ENCODE measurements around the gene STBD1.

Gene STBD1

DNA sequence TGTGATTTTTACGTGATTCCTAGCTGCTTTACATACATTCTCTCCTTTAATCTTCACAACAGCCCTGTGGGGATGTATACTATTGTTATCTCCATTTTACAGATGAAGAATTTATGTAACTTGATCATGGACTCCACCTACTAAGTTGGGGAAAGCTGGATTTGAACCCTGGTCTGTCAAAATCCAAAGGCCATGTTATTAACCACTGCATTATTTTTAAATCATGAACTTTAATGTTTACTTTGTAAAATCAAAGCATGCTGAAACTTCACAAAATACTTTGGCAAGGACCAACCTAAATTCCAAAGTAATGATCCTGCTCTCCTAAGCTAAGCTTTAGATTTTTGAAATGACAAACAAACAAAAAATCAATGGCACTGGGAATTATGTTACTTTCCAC lies 28.9 kb upstream of the STBD1 start:
- TF ChIP-seq, protein P1, sequence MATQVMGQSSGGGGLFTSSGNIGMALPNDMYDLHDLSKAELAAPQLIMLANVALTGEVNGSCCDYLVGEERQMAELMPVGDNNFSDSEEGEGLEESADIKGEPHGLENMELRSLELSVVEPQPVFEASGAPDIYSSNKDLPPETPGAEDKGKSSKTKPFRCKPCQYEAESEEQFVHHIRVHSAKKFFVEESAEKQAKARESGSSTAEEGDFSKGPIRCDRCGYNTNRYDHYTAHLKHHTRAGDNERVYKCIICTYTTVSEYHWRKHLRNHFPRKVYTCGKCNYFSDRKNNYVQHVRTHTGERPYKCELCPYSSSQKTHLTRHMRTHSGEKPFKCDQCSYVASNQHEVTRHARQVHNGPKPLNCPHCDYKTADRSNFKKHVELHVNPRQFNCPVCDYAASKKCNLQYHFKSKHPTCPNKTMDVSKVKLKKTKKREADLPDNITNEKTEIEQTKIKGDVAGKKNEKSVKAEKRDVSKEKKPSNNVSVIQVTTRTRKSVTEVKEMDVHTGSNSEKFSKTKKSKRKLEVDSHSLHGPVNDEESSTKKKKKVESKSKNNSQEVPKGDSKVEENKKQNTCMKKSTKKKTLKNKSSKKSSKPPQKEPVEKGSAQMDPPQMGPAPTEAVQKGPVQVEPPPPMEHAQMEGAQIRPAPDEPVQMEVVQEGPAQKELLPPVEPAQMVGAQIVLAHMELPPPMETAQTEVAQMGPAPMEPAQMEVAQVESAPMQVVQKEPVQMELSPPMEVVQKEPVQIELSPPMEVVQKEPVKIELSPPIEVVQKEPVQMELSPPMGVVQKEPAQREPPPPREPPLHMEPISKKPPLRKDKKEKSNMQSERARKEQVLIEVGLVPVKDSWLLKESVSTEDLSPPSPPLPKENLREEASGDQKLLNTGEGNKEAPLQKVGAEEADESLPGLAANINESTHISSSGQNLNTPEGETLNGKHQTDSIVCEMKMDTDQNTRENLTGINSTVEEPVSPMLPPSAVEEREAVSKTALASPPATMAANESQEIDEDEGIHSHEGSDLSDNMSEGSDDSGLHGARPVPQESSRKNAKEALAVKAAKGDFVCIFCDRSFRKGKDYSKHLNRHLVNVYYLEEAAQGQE (IDR thresholded peaks at IDR 0.05; ENCODE audit: low read depth) = no peak
- TF ChIP-seq ZBTB7A (IDR thresholded peaks at IDR 0.05; ENCODE audit: low read depth) (no peak), TAF1 (IDR thresholded peaks at IDR 0.05; ENCODE audit: low read depth) (no peak), CREB1 (IDR thresholded peaks at IDR 0.05; ENCODE audit: low read depth) (no peak), NFIC (IDR thresholded peaks at IDR 0.05) (no peak), TEAD4 (IDR thresholded peaks at IDR 0.05) (no peak)
- TF ChIP-seq, protein P2, sequence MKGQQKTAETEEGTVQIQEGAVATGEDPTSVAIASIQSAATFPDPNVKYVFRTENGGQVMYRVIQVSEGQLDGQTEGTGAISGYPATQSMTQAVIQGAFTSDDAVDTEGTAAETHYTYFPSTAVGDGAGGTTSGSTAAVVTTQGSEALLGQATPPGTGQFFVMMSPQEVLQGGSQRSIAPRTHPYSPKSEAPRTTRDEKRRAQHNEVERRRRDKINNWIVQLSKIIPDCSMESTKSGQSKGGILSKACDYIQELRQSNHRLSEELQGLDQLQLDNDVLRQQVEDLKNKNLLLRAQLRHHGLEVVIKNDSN (IDR thresholded peaks at IDR 0.05) = no peak

DNA sequence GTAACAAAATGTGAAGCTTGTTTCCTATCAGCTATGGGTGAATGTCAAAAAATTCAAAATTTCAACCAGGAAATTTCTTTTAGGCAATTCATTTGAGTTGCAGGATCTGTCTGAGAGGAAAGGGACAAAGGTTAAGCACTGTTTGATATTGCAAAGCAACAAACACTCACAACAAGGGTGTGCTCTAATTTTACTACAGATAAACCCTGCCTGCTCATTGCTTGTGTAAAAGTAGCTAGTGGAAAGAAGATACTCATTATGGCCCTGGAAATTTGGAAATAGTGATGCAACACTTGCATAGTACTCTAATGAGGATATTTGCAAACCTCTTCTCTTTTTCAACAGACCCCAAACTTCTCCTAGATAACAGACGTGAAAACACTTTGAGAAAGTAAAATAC lies 27.9 kb upstream of the STBD1 start:
- TF ChIP-seq YY1 (IDR thresholded peaks at IDR 0.05; ENCODE audit: low read depth) = no peak
- TF ChIP-seq TEAD4 (IDR thresholded peaks at IDR 0.05) = no peak
- TF ChIP-seq CEBPB (IDR thresholded peaks at IDR 0.05) = no peak
- TF ChIP-seq ZBTB7A (IDR thresholded peaks at IDR 0.05; ENCODE audit: low read depth) = no peak
- TF ChIP-seq TAF1 (IDR thresholded peaks at IDR 0.05; ENCODE audit: low read depth) = no peak

DNA sequence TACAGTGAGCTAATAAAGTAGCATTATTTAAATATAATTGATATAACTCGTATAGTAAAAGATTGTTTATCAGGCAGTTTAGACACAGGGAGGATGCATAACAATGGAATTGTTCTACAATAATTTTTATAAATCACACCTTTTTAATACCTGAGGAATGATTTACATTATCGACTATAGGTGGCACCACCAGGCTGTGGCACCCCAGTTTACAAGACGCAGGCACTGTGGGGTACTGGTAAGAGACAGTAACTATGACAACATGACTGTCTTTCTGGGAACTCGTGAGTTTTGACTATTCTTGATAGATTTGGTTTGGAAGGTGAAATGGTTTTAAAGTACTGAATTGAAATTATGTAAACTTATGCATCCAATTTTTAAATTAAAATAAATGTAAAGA lies 27.1 kb upstream of the STBD1 start:
- TF ChIP-seq EP300 (IDR thresholded peaks at IDR 0.05; ENCODE audit: borderline replicate concordance) (no peak), RAD21 (IDR thresholded peaks at IDR 0.05; ENCODE audit: low read depth) (peak; percentile 68), CEBPB (IDR thresholded peaks at IDR 0.05) (no peak), CREB1 (IDR thresholded peaks at IDR 0.05; ENCODE audit: low read depth) (no peak)

DNA sequence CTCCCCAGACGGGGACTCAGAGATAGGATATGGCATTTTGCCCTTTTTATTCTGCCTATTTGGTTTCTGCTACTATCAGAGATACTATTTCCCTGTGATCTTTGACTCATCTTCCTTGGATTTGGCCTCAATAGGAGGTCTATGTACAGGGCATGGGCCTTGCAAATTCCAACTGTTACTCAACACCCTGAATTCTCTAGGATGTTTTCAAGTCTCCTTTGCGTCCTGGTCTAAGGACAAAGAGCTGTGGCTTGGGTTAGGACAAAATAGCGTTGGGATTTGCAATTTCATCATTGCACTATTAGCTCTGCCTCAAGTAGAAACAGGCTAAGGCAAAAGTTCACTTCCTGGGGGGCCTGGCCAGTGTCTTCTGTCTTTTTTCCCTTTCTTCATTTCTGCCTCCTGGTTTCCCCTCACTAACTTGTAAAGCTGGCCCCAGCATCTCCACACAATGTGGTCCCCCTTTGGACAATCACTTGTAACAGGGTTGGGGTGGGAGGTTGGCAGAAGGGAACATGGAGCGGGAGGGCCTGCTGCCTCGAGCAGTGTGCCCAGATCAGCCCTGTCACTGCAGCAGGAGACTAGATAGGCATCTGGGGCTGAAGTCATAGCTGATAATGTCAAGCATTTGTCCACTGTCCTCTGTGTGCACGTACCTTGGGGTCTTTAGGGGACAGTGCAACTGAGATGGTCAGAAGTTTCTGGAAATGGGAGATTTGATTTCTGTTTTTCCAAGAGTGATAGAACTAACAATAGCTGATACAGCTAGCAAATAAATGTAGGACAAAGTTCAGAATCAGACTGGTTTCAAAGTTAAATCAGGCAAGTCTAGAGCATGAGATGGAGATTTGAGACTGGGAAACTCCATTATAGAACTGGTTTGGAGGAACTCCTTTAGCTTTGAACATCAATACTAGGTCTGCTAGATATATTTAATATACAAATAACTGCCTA lies 25.8 kb upstream of the STBD1 start:
- TF ChIP-seq NFIC (IDR thresholded peaks at IDR 0.05) (no peak), ZBTB7A (IDR thresholded peaks at IDR 0.05; ENCODE audit: low read depth) (no peak), RAD21 (IDR thresholded peaks at IDR 0.05; ENCODE audit: low read depth) (no peak), TEAD4 (IDR thresholded peaks at IDR 0.05) (no peak)
- TF ChIP-seq, protein P2 (IDR thresholded peaks at IDR 0.05) = no peak

DNA sequence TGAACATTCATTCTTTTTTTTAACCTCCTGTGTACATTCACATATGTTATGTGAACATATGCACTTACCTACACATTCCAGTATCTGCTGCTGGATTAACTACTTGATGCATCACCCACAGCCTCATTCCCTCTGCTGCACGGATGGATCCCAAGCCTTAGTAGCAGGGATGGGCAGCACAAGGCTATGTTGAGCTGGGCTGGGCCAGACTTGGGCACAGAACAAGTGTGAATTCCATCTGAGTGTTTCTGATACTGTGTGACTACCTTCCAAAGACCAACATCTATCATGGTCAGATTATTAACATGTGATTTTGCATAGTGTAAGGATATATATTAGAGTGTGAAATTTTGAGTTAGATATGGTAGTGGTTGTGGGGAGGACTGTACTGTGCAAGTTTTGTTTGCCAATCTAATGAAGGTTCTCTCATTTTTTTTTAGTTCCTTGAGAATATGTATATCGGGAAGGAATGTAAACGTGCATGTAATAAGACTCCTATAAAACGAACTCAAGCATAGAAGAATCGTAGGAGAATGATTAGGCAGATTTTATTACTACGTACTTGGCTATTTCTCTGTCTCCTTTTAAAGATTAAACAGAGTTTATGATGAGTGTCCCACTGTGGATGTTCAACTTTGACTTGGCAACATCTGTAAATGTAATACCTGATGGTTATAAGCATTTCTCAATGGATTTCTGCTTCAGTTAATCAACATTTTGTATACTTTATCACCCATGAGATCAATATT lies 23.4 kb upstream of the STBD1 start:
- TF ChIP-seq CREB1 (IDR thresholded peaks at IDR 0.05; ENCODE audit: low read depth) (no peak), EGR1 (IDR thresholded peaks at IDR 0.05) (no peak), ZBTB7A (IDR thresholded peaks at IDR 0.05; ENCODE audit: low read depth) (no peak)

DNA sequence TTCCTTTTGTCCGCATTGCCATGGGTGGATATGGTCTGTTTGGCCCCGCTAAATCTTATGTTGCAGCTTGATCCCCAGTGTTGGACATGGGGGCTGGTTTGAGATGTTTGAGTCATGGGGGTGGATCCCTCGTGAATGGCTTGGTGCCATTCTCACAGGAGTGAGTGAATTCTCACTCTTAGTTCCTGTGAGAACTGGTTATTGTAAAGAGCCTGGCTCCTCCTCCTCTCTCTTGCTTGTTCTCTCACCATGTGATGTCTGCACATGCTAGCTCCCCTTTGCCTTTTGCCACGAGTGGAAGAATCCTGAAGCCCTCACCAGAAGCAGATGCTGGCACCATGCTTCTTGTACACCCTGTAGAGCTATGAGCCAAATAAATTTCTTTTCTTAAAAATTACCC lies 22.6 kb upstream of the STBD1 start:
- TF ChIP-seq NFIC (IDR thresholded peaks at IDR 0.05) (0 out of 2 replicates have a peak, but pooled peaks have one; percentile 19), YY1 (IDR thresholded peaks at IDR 0.05; ENCODE audit: low read depth) (0 out of 2 replicates have a peak, but pooled peaks have one; percentile 9)
- TF ChIP-seq, protein P2 (IDR thresholded peaks at IDR 0.05) = peak; percentile 38; the same call in 1 of the 2 replicates
- TF ChIP-seq, protein P1 (IDR thresholded peaks at IDR 0.05; ENCODE audit: low read depth) = no peak
- TF ChIP-seq, protein P3, sequence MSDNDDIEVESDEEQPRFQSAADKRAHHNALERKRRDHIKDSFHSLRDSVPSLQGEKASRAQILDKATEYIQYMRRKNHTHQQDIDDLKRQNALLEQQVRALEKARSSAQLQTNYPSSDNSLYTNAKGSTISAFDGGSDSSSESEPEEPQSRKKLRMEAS (IDR thresholded peaks at IDR 0.05) = peak; percentile 52; the same call in 1 of the 2 replicates
